Liver (tissue), 3 donors: ENCODE measurements around the gene SMC2.

Experiments used
- GABPA ChIP-seq, 2 donors: IDR thresholded peaks in 1 of 2; conservative IDR thresholded peaks in 1 of 2; 2 replicates each; pipeline ENCODE4 v1.6.1; 2016; ENCODE audit warnings: antibody characterized with exemption in 2 of 2, mild to moderate bottlenecking in 1 of 2, moderate library complexity in 1 of 2
- JUND ChIP-seq, 2 donors: IDR thresholded peaks; 2 replicates each; pipeline ENCODE4 v1.6.1; 2016; ENCODE audit warnings: antibody characterized with exemption in 2 of 2
- NR2F2 ChIP-seq: IDR thresholded peaks from 2 replicates; pipeline ENCODE4 v1.6.1; 2016; ENCODE audit warnings: antibody characterized with exemption
- RAD21 ChIP-seq, 2 donors: IDR thresholded peaks; 2 replicates each; pipeline ENCODE4 v1.6.1; 2016; ENCODE audit warnings: antibody characterized with exemption in 2 of 2, mild to moderate bottlenecking in 2 of 2
- RXRA ChIP-seq, 2 donors: IDR thresholded peaks; 2 replicates each; pipeline ENCODE4 v1.6.1; 2017 to 2018; ENCODE audit warnings: antibody characterized with exemption in 2 of 2, mild to moderate bottlenecking in 1 of 2
- SP1 ChIP-seq: IDR thresholded peaks from 2 replicates; pipeline ENCODE4 v1.6.1; 2018; ENCODE audit warnings: antibody characterized with exemption, mild to moderate bottlenecking
- TAF1 ChIP-seq: conservative IDR thresholded peaks from 2 replicates; pipeline ENCODE4 v1.6.1; 2016; ENCODE audit warnings: antibody characterized with exemption, mild to moderate bottlenecking
- YY1 ChIP-seq: IDR thresholded peaks from 2 replicates; pipeline ENCODE4 v1.6.1; 2016; ENCODE audit warnings: antibody characterized with exemption, mild to moderate bottlenecking
- TF ChIP-seq, protein P1 (sequence below): fragments of 150-350 bp; IDR thresholded peaks from 2 replicates; pipeline ENCODE4 v1.5.1; 2017; ENCODE audit warnings: improper control_type of control experiment, low read depth, low read length; ENCODE audit not compliant: missing input control
- TF ChIP-seq, protein P2 (sequence below): IDR thresholded peaks from 2 replicates; pipeline ENCODE4 v1.6.1; 2016; ENCODE audit warnings: antibody characterized with exemption, mild to moderate bottlenecking
- TF ChIP-seq, protein P3 (sequence below): IDR thresholded peaks from 2 replicates; pipeline ENCODE4 v1.6.1; 2016; ENCODE audit warnings: antibody characterized with exemption
- TF ChIP-seq, protein P4 (sequence below): IDR thresholded peaks from 2 replicates; pipeline ENCODE4 v1.6.1; 2016; ENCODE audit warnings: antibody characterized with exemption
- TF ChIP-seq, protein P5 (sequence below): IDR thresholded peaks from 2 replicates; pipeline ENCODE4 v1.6.1; 2016; ENCODE audit warnings: antibody characterized with exemption
- donor health status: healthy.
- donor health status: healthy.

DNA sequence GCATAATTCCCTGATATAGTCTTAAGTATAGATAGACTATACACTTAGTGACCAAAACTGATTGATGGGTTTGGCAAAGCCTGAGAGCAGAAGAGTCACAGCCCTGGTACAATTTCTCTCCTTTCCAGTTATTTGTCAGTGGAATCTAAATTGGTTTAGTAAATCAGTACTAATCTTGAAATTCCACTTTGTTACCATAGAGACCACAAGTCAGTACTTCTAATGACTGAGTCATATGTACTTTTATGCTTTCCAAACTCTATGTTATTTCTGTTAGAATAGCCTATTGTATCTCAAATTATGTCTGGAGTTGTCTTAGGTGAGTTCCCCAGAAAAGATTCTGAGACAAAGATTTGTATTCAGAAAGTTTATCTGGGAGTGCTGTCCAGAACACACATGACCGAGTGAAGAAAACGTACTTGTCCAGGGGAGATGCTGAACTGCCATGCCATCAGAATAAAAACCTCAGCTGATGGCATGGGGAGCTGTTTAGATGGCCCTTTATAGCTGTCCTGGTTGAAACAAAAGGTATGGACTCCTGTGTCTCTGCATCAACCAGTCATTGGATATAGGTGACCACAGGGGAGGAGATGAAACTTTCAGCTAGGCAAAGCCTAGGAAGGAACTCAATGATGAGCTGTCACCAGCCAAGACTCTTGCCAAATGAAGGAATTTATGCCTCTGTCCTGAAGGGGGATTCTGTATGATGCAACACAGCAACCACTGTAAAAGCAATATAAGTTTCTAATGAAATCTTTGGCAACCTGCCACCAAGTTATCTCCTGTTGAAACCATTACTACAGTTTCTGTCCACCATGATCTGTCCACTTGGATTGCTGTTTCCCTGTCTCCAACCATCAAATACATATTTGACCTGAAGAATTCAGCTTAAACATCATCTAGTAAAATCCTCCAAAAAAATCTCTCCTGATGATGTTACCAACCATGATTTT lies 18.0 kb upstream of the SMC2 start:
- TF ChIP-seq, protein P1, sequence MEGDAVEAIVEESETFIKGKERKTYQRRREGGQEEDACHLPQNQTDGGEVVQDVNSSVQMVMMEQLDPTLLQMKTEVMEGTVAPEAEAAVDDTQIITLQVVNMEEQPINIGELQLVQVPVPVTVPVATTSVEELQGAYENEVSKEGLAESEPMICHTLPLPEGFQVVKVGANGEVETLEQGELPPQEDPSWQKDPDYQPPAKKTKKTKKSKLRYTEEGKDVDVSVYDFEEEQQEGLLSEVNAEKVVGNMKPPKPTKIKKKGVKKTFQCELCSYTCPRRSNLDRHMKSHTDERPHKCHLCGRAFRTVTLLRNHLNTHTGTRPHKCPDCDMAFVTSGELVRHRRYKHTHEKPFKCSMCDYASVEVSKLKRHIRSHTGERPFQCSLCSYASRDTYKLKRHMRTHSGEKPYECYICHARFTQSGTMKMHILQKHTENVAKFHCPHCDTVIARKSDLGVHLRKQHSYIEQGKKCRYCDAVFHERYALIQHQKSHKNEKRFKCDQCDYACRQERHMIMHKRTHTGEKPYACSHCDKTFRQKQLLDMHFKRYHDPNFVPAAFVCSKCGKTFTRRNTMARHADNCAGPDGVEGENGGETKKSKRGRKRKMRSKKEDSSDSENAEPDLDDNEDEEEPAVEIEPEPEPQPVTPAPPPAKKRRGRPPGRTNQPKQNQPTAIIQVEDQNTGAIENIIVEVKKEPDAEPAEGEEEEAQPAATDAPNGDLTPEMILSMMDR = no peak
- TF ChIP-seq, protein P2, sequence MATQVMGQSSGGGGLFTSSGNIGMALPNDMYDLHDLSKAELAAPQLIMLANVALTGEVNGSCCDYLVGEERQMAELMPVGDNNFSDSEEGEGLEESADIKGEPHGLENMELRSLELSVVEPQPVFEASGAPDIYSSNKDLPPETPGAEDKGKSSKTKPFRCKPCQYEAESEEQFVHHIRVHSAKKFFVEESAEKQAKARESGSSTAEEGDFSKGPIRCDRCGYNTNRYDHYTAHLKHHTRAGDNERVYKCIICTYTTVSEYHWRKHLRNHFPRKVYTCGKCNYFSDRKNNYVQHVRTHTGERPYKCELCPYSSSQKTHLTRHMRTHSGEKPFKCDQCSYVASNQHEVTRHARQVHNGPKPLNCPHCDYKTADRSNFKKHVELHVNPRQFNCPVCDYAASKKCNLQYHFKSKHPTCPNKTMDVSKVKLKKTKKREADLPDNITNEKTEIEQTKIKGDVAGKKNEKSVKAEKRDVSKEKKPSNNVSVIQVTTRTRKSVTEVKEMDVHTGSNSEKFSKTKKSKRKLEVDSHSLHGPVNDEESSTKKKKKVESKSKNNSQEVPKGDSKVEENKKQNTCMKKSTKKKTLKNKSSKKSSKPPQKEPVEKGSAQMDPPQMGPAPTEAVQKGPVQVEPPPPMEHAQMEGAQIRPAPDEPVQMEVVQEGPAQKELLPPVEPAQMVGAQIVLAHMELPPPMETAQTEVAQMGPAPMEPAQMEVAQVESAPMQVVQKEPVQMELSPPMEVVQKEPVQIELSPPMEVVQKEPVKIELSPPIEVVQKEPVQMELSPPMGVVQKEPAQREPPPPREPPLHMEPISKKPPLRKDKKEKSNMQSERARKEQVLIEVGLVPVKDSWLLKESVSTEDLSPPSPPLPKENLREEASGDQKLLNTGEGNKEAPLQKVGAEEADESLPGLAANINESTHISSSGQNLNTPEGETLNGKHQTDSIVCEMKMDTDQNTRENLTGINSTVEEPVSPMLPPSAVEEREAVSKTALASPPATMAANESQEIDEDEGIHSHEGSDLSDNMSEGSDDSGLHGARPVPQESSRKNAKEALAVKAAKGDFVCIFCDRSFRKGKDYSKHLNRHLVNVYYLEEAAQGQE = no peak
- TF ChIP-seq RAD21 (IDR thresholded peaks at IDR 0.05) (no peak), SP1 (no peak), YY1 (no peak), TAF1 (no peak), RXRA (IDR thresholded peaks at IDR 0.05) (no peak), GABPA (IDR thresholded peaks at IDR 0.05 in 1 of 2, conservative IDR thresholded peaks at IDR 0.05 in 1 of 2) (no peak), NR2F2 (no peak), JUND (IDR thresholded peaks at IDR 0.05) (no peak)
- TF ChIP-seq, protein P3, sequence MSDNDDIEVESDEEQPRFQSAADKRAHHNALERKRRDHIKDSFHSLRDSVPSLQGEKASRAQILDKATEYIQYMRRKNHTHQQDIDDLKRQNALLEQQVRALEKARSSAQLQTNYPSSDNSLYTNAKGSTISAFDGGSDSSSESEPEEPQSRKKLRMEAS = no peak
- TF ChIP-seq, protein P4, sequence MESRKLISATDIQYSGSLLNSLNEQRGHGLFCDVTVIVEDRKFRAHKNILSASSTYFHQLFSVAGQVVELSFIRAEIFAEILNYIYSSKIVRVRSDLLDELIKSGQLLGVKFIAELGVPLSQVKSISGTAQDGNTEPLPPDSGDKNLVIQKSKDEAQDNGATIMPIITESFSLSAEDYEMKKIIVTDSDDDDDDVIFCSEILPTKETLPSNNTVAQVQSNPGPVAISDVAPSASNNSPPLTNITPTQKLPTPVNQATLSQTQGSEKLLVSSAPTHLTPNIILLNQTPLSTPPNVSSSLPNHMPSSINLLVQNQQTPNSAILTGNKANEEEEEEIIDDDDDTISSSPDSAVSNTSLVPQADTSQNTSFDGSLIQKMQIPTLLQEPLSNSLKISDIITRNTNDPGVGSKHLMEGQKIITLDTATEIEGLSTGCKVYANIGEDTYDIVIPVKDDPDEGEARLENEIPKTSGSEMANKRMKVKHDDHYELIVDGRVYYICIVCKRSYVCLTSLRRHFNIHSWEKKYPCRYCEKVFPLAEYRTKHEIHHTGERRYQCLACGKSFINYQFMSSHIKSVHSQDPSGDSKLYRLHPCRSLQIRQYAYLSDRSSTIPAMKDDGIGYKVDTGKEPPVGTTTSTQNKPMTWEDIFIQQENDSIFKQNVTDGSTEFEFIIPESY = no peak
- TF ChIP-seq, protein P5, sequence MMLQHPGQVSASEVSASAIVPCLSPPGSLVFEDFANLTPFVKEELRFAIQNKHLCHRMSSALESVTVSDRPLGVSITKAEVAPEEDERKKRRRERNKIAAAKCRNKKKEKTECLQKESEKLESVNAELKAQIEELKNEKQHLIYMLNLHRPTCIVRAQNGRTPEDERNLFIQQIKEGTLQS = no peak
